Neural crest cell (in vitro differentiated cells): ENCODE results near the gene VPS13C. TPM values are rescaled to one million over a fixed set of nuclear protein-coding genes. Genes with fewer than 3 reads are reported as not detected.
A peak's percentile ranks its signal among the peaks of the same experiment; 100 is the strongest.

Source experiments
- DNase-seq: peaks from one replicate; pipeline ENCODE4 v3.0.0; 2021; ENCODE audit warnings: low read depth, mixed read lengths, low spot score
- H3K27ac Mint-ChIP-seq: one replicate; pipeline ENCODE4 v1.8.0; 2021; ENCODE audit warnings: mild to moderate bottlenecking, mixed read lengths; ENCODE audit not compliant: unreplicated experiment
- H3K27me3 Mint-ChIP-seq: 2 replicates; pipeline ENCODE4 v1.8.0; 2021; ENCODE audit warnings: low read depth, mild to moderate bottlenecking, mixed read lengths
- H3K36me3 Mint-ChIP-seq: 2 replicates; pipeline ENCODE4 v1.8.0; 2021; ENCODE audit warnings: low read depth, mild to moderate bottlenecking, mixed read lengths
- H3K4me1 Mint-ChIP-seq: 2 replicates; pipeline ENCODE4 v1.8.0; 2021; ENCODE audit warnings: mixed read lengths
- H3K4me3 Mint-ChIP-seq: one replicate; pipeline ENCODE4 v1.8.0; 2021; ENCODE audit warnings: mild to moderate bottlenecking, mixed read lengths
- H3K9me3 Mint-ChIP-seq: 2 replicates; pipeline ENCODE4 v1.8.0; 2021; ENCODE audit warnings: mixed read lengths
- CTCF ChIP-seq: fragments of 200-600 bp; sonication (generic); conservative IDR thresholded peaks from 2 replicates; pipeline ENCODE4 v1.5.0; 2021; ENCODE audit warnings: antibody characterized with exemption, mild to moderate bottlenecking
- total RNA-seq: library from RNA; stranded (reverse); gene quantifications from 2 replicates; pipeline ENCODE4 v1.2.1, GENCODE V29; 2021

VPS13C gene
- total RNA-seq, 1 donor from 2014 or later = 33.1 TPM

- no peaks in the 10 kb centered on the region for H3K36me3 Mint-ChIP-seq
- peaks cover 44% of the 10 kb centered on the region for H3K27me3 Mint-ChIP-seq
- no peak overlapping the region for H3K27ac Mint-ChIP-seq
- no peaks in the 10 kb centered on the region for H3K9me3 Mint-ChIP-seq
- DNase-seq = no peak
- peaks cover 9% of the 10 kb centered on the region for H3K4me1 Mint-ChIP-seq
- H3K4me3 Mint-ChIP-seq = no peak overlapping the region
- TF ChIP-seq CTCF = peak; percentile 82
Observed at GRCh38 chr15:62071711-62072308, 11.6 kb upstream of the VPS13C start.

- peaks cover 67% of the 10 kb centered on the region for H3K27me3 Mint-ChIP-seq
- no peak overlapping the region for H3K27ac Mint-ChIP-seq
- H3K36me3 Mint-ChIP-seq = no peaks in the 10 kb centered on the region
- H3K4me3 Mint-ChIP-seq = no peak overlapping the region
- H3K4me1 Mint-ChIP-seq = peaks cover 9% of the 10 kb centered on the region
- no peaks in the 10 kb centered on the region for H3K9me3 Mint-ChIP-seq
- DNase-seq = no peak
- TF ChIP-seq CTCF = no peak
Observed at GRCh38 chr15:62069551-62069950, 9.3 kb upstream of the VPS13C start.

- Mint-ChIP-seq H3K4me3 (peak overlapping the region; percentile 61), H3K36me3 (no peaks in the 10 kb centered on the region), H3K27me3 (peaks cover 69% of the 10 kb centered on the region), H3K4me1 (peaks cover 9% of the 10 kb centered on the region), H3K27ac (no peak overlapping the region), H3K9me3 (no peaks in the 10 kb centered on the region)
- DNase-seq = no peak
- peak; percentile 7 for TF ChIP-seq CTCF
Observed at GRCh38 chr15:62068810-62069167, 8.5 kb upstream of the VPS13C start.

- H3K27me3 Mint-ChIP-seq = peaks cover 69% of the 10 kb centered on the region
Observed at GRCh38 chr15:62068071-62068809, 8.0 kb upstream of the VPS13C start.

GRCh38 chr15:62067448-62068044, 7.3 kb upstream of the VPS13C start:
- no peaks in the 10 kb centered on the region for H3K9me3 Mint-ChIP-seq
- H3K27ac Mint-ChIP-seq = no peak overlapping the region
- H3K27me3 Mint-ChIP-seq = peaks cover 73% of the 10 kb centered on the region
- peak overlapping the region; percentile 76 for H3K4me3 Mint-ChIP-seq
- no peak for TF ChIP-seq CTCF
- H3K36me3 Mint-ChIP-seq = no peaks in the 10 kb centered on the region
- DNase-seq = no peak
- H3K4me1 Mint-ChIP-seq = peaks cover 9% of the 10 kb centered on the region

More at GRCh38 chr15:62068071-62068809, 8.0 kb upstream of the VPS13C start:
- Mint-ChIP-seq H3K4me3 (peak overlapping the region; percentile 61), H3K9me3 (no peaks in the 10 kb centered on the region), H3K4me1 (peaks cover 9% of the 10 kb centered on the region), H3K27ac (no peak overlapping the region), H3K36me3 (no peaks in the 10 kb centered on the region)
- peak; percentile 41 for TF ChIP-seq CTCF
- peak; percentile 41 for DNase-seq
